ENCODE results near the gene KCNAB2. TPM values are rescaled to one million over a fixed set of nuclear protein-coding genes. Genes with fewer than 3 reads are reported as not detected.

The KCNAB2 gene
- total RNA-seq, 1 experiment from 2014 or later: 28.5 TPM

GRCh38 chr1:6117064-6117463, 71.4 kb downstream of the KCNAB2 start:
- CTCF ChIA-PET: no interaction called here
- TF ChIP-seq EZH2 (IDR thresholded peaks at IDR 0.05; ENCODE audit: low read length, unreplicated experiment) (no peak), EZH2phosphoT487 (IDR thresholded peaks at IDR 0.05; ENCODE audit: borderline replicate concordance, low read length) (no peak)
- TF ChIP-seq, protein P1, sequence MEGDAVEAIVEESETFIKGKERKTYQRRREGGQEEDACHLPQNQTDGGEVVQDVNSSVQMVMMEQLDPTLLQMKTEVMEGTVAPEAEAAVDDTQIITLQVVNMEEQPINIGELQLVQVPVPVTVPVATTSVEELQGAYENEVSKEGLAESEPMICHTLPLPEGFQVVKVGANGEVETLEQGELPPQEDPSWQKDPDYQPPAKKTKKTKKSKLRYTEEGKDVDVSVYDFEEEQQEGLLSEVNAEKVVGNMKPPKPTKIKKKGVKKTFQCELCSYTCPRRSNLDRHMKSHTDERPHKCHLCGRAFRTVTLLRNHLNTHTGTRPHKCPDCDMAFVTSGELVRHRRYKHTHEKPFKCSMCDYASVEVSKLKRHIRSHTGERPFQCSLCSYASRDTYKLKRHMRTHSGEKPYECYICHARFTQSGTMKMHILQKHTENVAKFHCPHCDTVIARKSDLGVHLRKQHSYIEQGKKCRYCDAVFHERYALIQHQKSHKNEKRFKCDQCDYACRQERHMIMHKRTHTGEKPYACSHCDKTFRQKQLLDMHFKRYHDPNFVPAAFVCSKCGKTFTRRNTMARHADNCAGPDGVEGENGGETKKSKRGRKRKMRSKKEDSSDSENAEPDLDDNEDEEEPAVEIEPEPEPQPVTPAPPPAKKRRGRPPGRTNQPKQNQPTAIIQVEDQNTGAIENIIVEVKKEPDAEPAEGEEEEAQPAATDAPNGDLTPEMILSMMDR (conservative IDR thresholded peaks at IDR 0.05; ENCODE audit: low read depth, low read length): no peak
- Histone ChIP-seq H3K4me1 (ENCODE audit: insufficient read depth, low read length) (peaks cover 17% of the 10 kb centered on the region), H4K20me1 (ENCODE audit: low read length) (no peaks in the 10 kb centered on the region), H3K27me3 (ENCODE audit: low read length) (no peaks in the 10 kb centered on the region), H3K27ac (ENCODE audit: low read length) (peak overlapping the region; percentile 74; the same call in 1 of the 2 replicates), H3K36me3 (ENCODE audit: low read depth, low read length) (no peaks in the 10 kb centered on the region), H3K9me3 (ENCODE audit: low read length) (no peaks in the 10 kb centered on the region), H3K4me2 (ENCODE audit: low read length) (no peak overlapping the region), H2AFZ (ENCODE audit: low read length) (no peak overlapping the region), H3F3A (ENCODE audit: low read length, unreplicated experiment) (peaks cover 12% of the 10 kb centered on the region), H3K9ac (ENCODE audit: low read length) (no peak overlapping the region), H3K9me2 (replicated peaks; ENCODE audit: low read length) (no peaks in the 10 kb centered on the region), H3K4me3 (ENCODE audit: low read length) (no peak overlapping the region), H3K79me2 (ENCODE audit: low read length) (no peaks in the 10 kb centered on the region)
- ATAC-seq: no peak
- DNase-seq: no peak
- no TSS peak for BruUV-seq (replicated peaks)
- POLR2A ChIA-PET (ENCODE audit: unreplicated experiment): no interaction called here
- intact Hi-C loops (cut with micrococcal nuclease): no loop called here

GRCh38 chr1:6117624-6118023, 71.9 kb downstream of the KCNAB2 start:
- no peaks in the 10 kb centered on the region for H3K9me3 ChIP-seq (ENCODE audit: low read length)
- no TSS peak for BruUV-seq (replicated peaks)
- POLR2A ChIA-PET (ENCODE audit: unreplicated experiment): no interaction called here
- DNase-seq (no peak), ATAC-seq (no peak)
- CTCF ChIA-PET: no interaction called here
- no peaks in the 10 kb centered on the region for H3K9me2 ChIP-seq (replicated peaks; ENCODE audit: low read length)
- no peaks in the 10 kb centered on the region for H3K79me2 ChIP-seq (ENCODE audit: low read length)
- H2AFZ ChIP-seq (ENCODE audit: low read length): no peak overlapping the region
- peaks cover 12% of the 10 kb centered on the region for H3F3A ChIP-seq (ENCODE audit: low read length, unreplicated experiment)
- H3K4me1 ChIP-seq (ENCODE audit: insufficient read depth, low read length): peaks cover 17% of the 10 kb centered on the region
- H3K4me2 ChIP-seq (ENCODE audit: low read length): no peak overlapping the region
- no peaks in the 10 kb centered on the region for H4K20me1 ChIP-seq (ENCODE audit: low read length)
- intact Hi-C loops (cut with micrococcal nuclease): no loop called here
- TF ChIP-seq, protein P1 (conservative IDR thresholded peaks at IDR 0.05; ENCODE audit: low read depth, low read length): no peak
- TF ChIP-seq EZH2 (IDR thresholded peaks at IDR 0.05; ENCODE audit: low read length, unreplicated experiment) (no peak), EZH2phosphoT487 (IDR thresholded peaks at IDR 0.05; ENCODE audit: borderline replicate concordance, low read length) (no peak)
- H3K9ac ChIP-seq (ENCODE audit: low read length): no peak overlapping the region
- H3K27me3 ChIP-seq (ENCODE audit: low read length): no peaks in the 10 kb centered on the region
- no peak overlapping the region for H3K4me3 ChIP-seq (ENCODE audit: low read length)
- H3K36me3 ChIP-seq (ENCODE audit: low read depth, low read length): no peaks in the 10 kb centered on the region
- no peak overlapping the region for H3K27ac ChIP-seq (ENCODE audit: low read length)

GRCh38 chr1:6118415-6118814, 72.7 kb downstream of the KCNAB2 start:
- Histone ChIP-seq H3K9ac (ENCODE audit: low read length) (no peak overlapping the region), H3F3A (ENCODE audit: low read length, unreplicated experiment) (peaks cover 12% of the 10 kb centered on the region), H3K4me3 (ENCODE audit: low read length) (no peak overlapping the region), H3K27ac (ENCODE audit: low read length) (no peak overlapping the region), H3K27me3 (ENCODE audit: low read length) (no peaks in the 10 kb centered on the region), H2AFZ (ENCODE audit: low read length) (no peak overlapping the region), H3K79me2 (ENCODE audit: low read length) (no peaks in the 10 kb centered on the region), H3K4me1 (ENCODE audit: insufficient read depth, low read length) (peaks cover 17% of the 10 kb centered on the region), H3K9me2 (replicated peaks; ENCODE audit: low read length) (no peaks in the 10 kb centered on the region), H4K20me1 (ENCODE audit: low read length) (no peaks in the 10 kb centered on the region), H3K4me2 (ENCODE audit: low read length) (no peak overlapping the region), H3K9me3 (ENCODE audit: low read length) (no peaks in the 10 kb centered on the region), H3K36me3 (ENCODE audit: low read depth, low read length) (no peaks in the 10 kb centered on the region)
- POLR2A ChIA-PET (ENCODE audit: unreplicated experiment): no interaction called here
- TF ChIP-seq EZH2phosphoT487 (IDR thresholded peaks at IDR 0.05; ENCODE audit: borderline replicate concordance, low read length) (no peak), EZH2 (IDR thresholded peaks at IDR 0.05; ENCODE audit: low read length, unreplicated experiment) (no peak)
- TF ChIP-seq, protein P1 (conservative IDR thresholded peaks at IDR 0.05; ENCODE audit: low read depth, low read length): no peak
- intact Hi-C loops (cut with micrococcal nuclease): no loop called here
- DNase-seq (no peak), ATAC-seq (no peak)
- no TSS peak for BruUV-seq (replicated peaks)
- CTCF ChIA-PET: no interaction called here
